ENCODE data around the gene FAM168A.

DNA sequence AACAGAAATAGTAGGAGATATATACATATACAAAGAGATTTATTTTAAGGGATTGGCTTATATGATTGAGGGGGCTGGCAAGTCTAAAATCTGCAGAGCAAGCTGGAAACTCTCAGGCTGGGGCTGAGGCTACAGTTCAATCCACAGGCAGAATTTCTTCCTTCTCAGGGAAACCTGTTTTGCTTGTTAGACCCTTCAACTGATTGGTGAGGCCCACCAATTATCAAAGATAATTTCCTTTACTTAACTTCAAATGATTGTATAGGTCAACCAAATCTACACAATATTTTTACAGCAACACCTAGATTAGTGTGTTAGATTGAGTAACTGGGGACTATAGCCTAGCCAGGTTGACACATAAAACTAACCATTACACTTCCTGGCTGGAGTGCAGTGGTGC is 43.8 kb upstream of the FAM168A start:
- TF ChIP-seq, protein P1, sequence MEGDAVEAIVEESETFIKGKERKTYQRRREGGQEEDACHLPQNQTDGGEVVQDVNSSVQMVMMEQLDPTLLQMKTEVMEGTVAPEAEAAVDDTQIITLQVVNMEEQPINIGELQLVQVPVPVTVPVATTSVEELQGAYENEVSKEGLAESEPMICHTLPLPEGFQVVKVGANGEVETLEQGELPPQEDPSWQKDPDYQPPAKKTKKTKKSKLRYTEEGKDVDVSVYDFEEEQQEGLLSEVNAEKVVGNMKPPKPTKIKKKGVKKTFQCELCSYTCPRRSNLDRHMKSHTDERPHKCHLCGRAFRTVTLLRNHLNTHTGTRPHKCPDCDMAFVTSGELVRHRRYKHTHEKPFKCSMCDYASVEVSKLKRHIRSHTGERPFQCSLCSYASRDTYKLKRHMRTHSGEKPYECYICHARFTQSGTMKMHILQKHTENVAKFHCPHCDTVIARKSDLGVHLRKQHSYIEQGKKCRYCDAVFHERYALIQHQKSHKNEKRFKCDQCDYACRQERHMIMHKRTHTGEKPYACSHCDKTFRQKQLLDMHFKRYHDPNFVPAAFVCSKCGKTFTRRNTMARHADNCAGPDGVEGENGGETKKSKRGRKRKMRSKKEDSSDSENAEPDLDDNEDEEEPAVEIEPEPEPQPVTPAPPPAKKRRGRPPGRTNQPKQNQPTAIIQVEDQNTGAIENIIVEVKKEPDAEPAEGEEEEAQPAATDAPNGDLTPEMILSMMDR (IDR thresholded peaks at IDR 0.05), result no peak
- TF ChIP-seq, protein P2, sequence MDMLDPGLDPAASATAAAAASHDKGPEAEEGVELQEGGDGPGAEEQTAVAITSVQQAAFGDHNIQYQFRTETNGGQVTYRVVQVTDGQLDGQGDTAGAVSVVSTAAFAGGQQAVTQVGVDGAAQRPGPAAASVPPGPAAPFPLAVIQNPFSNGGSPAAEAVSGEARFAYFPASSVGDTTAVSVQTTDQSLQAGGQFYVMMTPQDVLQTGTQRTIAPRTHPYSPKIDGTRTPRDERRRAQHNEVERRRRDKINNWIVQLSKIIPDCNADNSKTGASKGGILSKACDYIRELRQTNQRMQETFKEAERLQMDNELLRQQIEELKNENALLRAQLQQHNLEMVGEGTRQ (IDR thresholded peaks at IDR 0.05), result no peak
- no peak for TF ChIP-seq HOXA7 (CRISPR knock-in tag; IDR thresholded peaks at IDR 0.05)
- TF ChIP-seq, protein P3, sequence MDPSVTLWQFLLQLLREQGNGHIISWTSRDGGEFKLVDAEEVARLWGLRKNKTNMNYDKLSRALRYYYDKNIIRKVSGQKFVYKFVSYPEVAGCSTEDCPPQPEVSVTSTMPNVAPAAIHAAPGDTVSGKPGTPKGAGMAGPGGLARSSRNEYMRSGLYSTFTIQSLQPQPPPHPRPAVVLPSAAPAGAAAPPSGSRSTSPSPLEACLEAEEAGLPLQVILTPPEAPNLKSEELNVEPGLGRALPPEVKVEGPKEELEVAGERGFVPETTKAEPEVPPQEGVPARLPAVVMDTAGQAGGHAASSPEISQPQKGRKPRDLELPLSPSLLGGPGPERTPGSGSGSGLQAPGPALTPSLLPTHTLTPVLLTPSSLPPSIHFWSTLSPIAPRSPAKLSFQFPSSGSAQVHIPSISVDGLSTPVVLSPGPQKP (IDR thresholded peaks at IDR 0.05; ENCODE audit: low read depth, low read length), result no peak
- no peak for TF ChIP-seq POLR2A (IDR thresholded peaks at IDR 0.05; ENCODE audit: low read length)
- TF ChIP-seq RAD21 (conservative IDR thresholded peaks at IDR 0.05 in 1 of 2, IDR thresholded peaks at IDR 0.05 in 1 of 2), result no peak
- TF ChIP-seq, protein P4, sequence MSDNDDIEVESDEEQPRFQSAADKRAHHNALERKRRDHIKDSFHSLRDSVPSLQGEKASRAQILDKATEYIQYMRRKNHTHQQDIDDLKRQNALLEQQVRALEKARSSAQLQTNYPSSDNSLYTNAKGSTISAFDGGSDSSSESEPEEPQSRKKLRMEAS (IDR thresholded peaks at IDR 0.05), result no peak
- no peak for TF ChIP-seq SREBF2 (IDR thresholded peaks at IDR 0.05)
- TF ChIP-seq HOXB5 (CRISPR knock-in tag; IDR thresholded peaks at IDR 0.05), result no peak
- no peak for TF ChIP-seq CHD4 (IDR thresholded peaks at IDR 0.05; ENCODE audit: borderline replicate concordance)
- TF ChIP-seq, protein P5, sequence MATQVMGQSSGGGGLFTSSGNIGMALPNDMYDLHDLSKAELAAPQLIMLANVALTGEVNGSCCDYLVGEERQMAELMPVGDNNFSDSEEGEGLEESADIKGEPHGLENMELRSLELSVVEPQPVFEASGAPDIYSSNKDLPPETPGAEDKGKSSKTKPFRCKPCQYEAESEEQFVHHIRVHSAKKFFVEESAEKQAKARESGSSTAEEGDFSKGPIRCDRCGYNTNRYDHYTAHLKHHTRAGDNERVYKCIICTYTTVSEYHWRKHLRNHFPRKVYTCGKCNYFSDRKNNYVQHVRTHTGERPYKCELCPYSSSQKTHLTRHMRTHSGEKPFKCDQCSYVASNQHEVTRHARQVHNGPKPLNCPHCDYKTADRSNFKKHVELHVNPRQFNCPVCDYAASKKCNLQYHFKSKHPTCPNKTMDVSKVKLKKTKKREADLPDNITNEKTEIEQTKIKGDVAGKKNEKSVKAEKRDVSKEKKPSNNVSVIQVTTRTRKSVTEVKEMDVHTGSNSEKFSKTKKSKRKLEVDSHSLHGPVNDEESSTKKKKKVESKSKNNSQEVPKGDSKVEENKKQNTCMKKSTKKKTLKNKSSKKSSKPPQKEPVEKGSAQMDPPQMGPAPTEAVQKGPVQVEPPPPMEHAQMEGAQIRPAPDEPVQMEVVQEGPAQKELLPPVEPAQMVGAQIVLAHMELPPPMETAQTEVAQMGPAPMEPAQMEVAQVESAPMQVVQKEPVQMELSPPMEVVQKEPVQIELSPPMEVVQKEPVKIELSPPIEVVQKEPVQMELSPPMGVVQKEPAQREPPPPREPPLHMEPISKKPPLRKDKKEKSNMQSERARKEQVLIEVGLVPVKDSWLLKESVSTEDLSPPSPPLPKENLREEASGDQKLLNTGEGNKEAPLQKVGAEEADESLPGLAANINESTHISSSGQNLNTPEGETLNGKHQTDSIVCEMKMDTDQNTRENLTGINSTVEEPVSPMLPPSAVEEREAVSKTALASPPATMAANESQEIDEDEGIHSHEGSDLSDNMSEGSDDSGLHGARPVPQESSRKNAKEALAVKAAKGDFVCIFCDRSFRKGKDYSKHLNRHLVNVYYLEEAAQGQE (IDR thresholded peaks at IDR 0.05), result no peak
- TF ChIP-seq JUN (IDR thresholded peaks at IDR 0.05), result no peak
- no peak for TF ChIP-seq SMC3 (IDR thresholded peaks at IDR 0.05)
- TF ChIP-seq, protein P6, sequence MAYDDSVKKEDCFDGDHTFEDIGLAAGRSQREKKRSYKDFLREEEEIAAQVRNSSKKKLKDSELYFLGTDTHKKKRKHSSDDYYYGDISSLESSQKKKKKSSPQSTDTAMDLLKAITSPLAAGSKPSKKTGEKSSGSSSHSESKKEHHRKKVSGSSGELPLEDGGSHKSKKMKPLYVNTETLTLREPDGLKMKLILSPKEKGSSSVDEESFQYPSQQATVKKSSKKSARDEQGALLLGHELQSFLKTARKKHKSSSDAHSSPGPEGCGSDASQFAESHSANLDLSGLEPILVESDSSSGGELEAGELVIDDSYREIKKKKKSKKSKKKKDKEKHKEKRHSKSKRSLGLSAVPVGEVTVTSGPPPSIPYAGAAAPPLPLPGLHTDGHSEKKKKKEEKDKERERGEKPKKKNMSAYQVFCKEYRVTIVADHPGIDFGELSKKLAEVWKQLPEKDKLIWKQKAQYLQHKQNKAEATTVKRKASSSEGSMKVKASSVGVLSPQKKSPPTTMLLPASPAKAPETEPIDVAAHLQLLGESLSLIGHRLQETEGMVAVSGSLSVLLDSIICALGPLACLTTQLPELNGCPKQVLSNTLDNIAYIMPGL (CRISPR knock-in tag; IDR thresholded peaks at IDR 0.05; ENCODE audit: borderline replicate concordance), result no peak

All from A549 (cell line).